A549 (cell line): ENCODE measurements around the gene AMY2B. TPM values are rescaled to one million over a fixed set of nuclear protein-coding genes. Genes with fewer than 3 reads are reported as not detected.

Experiments used
- ATAC-seq, 2 experiments: fragments of 200-7000 bp in 1 of 2; fragments of >200 bp in 1 of 2; cut with Nextera tagmentation in 1 of 2; cut with Tn5 transposase in 1 of 2; 3 replicates each; pipeline versions ENCODE4 v1.8.0 to v1.9.1; 2018 to 2020; ENCODE audit warnings: mild to moderate bottlenecking in 1 of 2, moderate library complexity in 1 of 2
- CTCF ChIA-PET: fragments of 300-600 bp; sonication (Branson Sonifier 250); formaldehyde crosslinking; extraction: SDS; loops from one replicate; lab custom pipeline; 2021; ENCODE audit warnings: antibody characterized with exemption, inconsistent platforms; lab: Yijun Ruan, JAX
- POLR2A ChIA-PET: fragments of 350-600 bp; formaldehyde crosslinking; extraction: SDS; loops from one replicate; lab custom pipeline; 2021; ENCODE audit warnings: antibody characterized with exemption, inconsistent platforms; lab: Yijun Ruan, JAX
- DNase-seq, 2 experiments: peaks; one replicate each; pipeline versions ENCODE4 v3.0.0 to v3.0.0-alpha.2; 2011 to 2016; ENCODE audit warnings: low read depth in 1 of 2, low spot score in 1 of 2
- FAIRE-seq: peaks from 2 replicates; lab custom pipeline; 2011; peaks lifted over from hg19 to GRCh38; lab: Jason Lieb, UNC
- H3K27ac ChIP-seq, 2 experiments: fragments of >200 bp; sonication (Bioruptor Twin); formaldehyde crosslinking; 3 replicates each; pipeline ENCODE4 v1.5.1; 2016 to 2017
- H3K4me1 ChIP-seq: fragments of >200 bp; sonication (Bioruptor Twin); formaldehyde crosslinking; 3 replicates; pipeline ENCODE4 v1.6.1; 2016
- H3K4me2 ChIP-seq: fragments of >200 bp; sonication (Bioruptor Twin); formaldehyde crosslinking; 3 replicates; pipeline ENCODE4 v1.6.1; 2016
- H3K4me3 ChIP-seq: fragments of >200 bp; sonication (Bioruptor Twin); formaldehyde crosslinking; 3 replicates; pipeline ENCODE4 v1.5.1; 2016
- H3K9me3 ChIP-seq: fragments of >200 bp; sonication (Bioruptor Twin); formaldehyde crosslinking; 3 replicates; pipeline ENCODE4 v1.6.1; 2016
- BHLHE40 ChIP-seq: IDR thresholded peaks from 2 replicates; pipeline ENCODE4 v1.6.1; 2012; ENCODE audit warnings: low read depth, low read length, inconsistent platforms
- CBX8 ChIP-seq: fragments of 200-600 bp; sonication (generic); IDR thresholded peaks from 2 replicates; pipeline ENCODE4 v1.6.1; 2016
- CEBPB ChIP-seq, 2 experiments: fragments of >200 bp in 1 of 2; sonication (Bioruptor Twin) in 1 of 2; formaldehyde crosslinking in 1 of 2; IDR thresholded peaks; 2 replicates each; pipeline ENCODE4 v1.6.1; 2012 to 2016
- CHD2 ChIP-seq: fragments of 150-350 bp; IDR thresholded peaks from 2 replicates; pipeline ENCODE4 v1.6.1; 2014; ENCODE audit warnings: low read length; ENCODE audit not compliant: partially characterized antibody
- EHF ChIP-seq: fragments of 250-450 bp; sonication (Bioruptor Pico); IDR thresholded peaks from 2 replicates; pipeline ENCODE4 v1.5.0; 2020; ENCODE audit warnings: mild to moderate bottlenecking
- FOSB ChIP-seq: fragments of 250-450 bp; sonication (Bioruptor Pico); IDR thresholded peaks from 2 replicates; pipeline ENCODE4 v1.5.0; 2020; ENCODE audit warnings: mild to moderate bottlenecking, moderate library complexity
- FOSL2 ChIP-seq, 2 experiments: fragments of 450-650 bp in 1 of 2; fragments of >200 bp in 1 of 2; sonication (Bioruptor Twin) in 1 of 2; formaldehyde crosslinking; IDR thresholded peaks; 2 replicates each; pipeline versions ENCODE4 v1.5.0 to v1.6.1; 2016 to 2020; ENCODE audit warnings: mild to moderate bottlenecking in 1 of 2, moderate library complexity in 1 of 2
- GATA3 ChIP-seq: IDR thresholded peaks from 2 replicates; pipeline ENCODE4 v1.6.1; 2012; ENCODE audit warnings: borderline replicate concordance
- HDAC2 ChIP-seq: fragments of 200-600 bp; sonication (generic); IDR thresholded peaks from 2 replicates; pipeline ENCODE4 v1.6.1; 2016
- HOXB5 ChIP-seq: fragments of 250-450 bp; sonication (Bioruptor Pico); IDR thresholded peaks from 2 replicates; pipeline ENCODE4 v1.5.0; 2020; ENCODE audit warnings: mild to moderate bottlenecking, moderate library complexity
- JUN ChIP-seq, 2 experiments: fragments of >200 bp; sonication (Bioruptor Twin); formaldehyde crosslinking; IDR thresholded peaks; 2 replicates in 1 of 2; 3 replicates in 1 of 2; pipeline ENCODE4 v1.6.1; 2016 to 2017
- JUNB ChIP-seq: fragments of >200 bp; sonication (Bioruptor Twin); formaldehyde crosslinking; IDR thresholded peaks from 2 replicates; pipeline ENCODE4 v1.6.1; 2016
- KDM1A ChIP-seq: fragments of 200-600 bp; sonication (generic); IDR thresholded peaks from 2 replicates; pipeline ENCODE4 v1.6.1; 2016; ENCODE audit warnings: low read depth, mild to moderate bottlenecking
- KDM5A ChIP-seq: fragments of 200-600 bp; sonication (generic); IDR thresholded peaks from 2 replicates; pipeline ENCODE4 v1.6.1; 2016; ENCODE audit warnings: antibody characterized with exemption, mild to moderate bottlenecking
- MYC ChIP-seq: IDR thresholded peaks from 2 replicates; pipeline ENCODE4 v1.6.1; 2012; ENCODE audit warnings: mild to moderate bottlenecking, inconsistent platforms, low read length, improper control_type of control experiment, borderline replicate concordance
- NPAS2 ChIP-seq: fragments of 250-450 bp; sonication (Bioruptor Pico); IDR thresholded peaks from 2 replicates; pipeline ENCODE4 v1.8.0; 2022; ENCODE audit warnings: mild to moderate bottlenecking, moderate library complexity, borderline replicate concordance
- NR3C1 ChIP-seq: fragments of >200 bp; sonication (Bioruptor Twin); formaldehyde crosslinking; IDR thresholded peaks from 3 replicates; pipeline ENCODE4 v1.6.1; 2017
- PHF8 ChIP-seq: fragments of 200-600 bp; sonication (generic); IDR thresholded peaks from 2 replicates; pipeline ENCODE4 v1.6.1; 2016; ENCODE audit warnings: low read depth, mild to moderate bottlenecking, antibody characterized with exemption, moderate library complexity, borderline replicate concordance
- RARB ChIP-seq: fragments of 250-450 bp; sonication (Bioruptor Pico); IDR thresholded peaks from 2 replicates; pipeline ENCODE4 v1.8.0; 2021; ENCODE audit warnings: mild to moderate bottlenecking, moderate library complexity
- TP53 ChIP-seq: fragments of 250-450 bp; sonication (Bioruptor Pico); IDR thresholded peaks from 2 replicates; pipeline ENCODE4 v1.5.0; 2021; ENCODE audit warnings: mild to moderate bottlenecking, moderate library complexity
- WGBS: methylation state at CpG from one replicate; pipeline ENCODE4 v1.1.6; 2017; ENCODE audit errors: missing lambda C conversion rate; 5-methylcytosine and 5-hydroxymethylcytosine counted together
- polyA plus RNA-seq, 4 experiments: library from polyadenylated mRNA; depleted of rRNA in 3 of 4; stranded (reverse); fragments of >200 nt; fragmentation: RNase III in 1 of 4; extraction: RNeasy Plus Mini Kit Qiagen cat#74134 plus additional on column Dnase treatment in 1 of 4; gene quantifications; 2 replicates in 3 of 4; 3 replicates in 1 of 4; pipeline ENCODE4 v1.2.3, GENCODE V29; 2011 to 2017
- TF ChIP-seq, protein P1 (sequence below): fragments of >200 bp; sonication (Bioruptor Twin); formaldehyde crosslinking; IDR thresholded peaks from 3 replicates; pipeline ENCODE4 v1.6.1; 2016
- TF ChIP-seq, protein P2 (sequence below): fragments of 450-650 bp; IDR thresholded peaks from 2 replicates; pipeline ENCODE4 v1.6.1; 2014; ENCODE audit warnings: antibody characterized with exemption
- TF ChIP-seq, protein P3 (sequence below): fragments of 250-450 bp; sonication (Bioruptor Pico); IDR thresholded peaks from 2 replicates; pipeline ENCODE4 v1.5.0; 2021; ENCODE audit warnings: mild to moderate bottlenecking, moderate library complexity, borderline replicate concordance
- TF ChIP-seq, protein P4 (sequence below): IDR thresholded peaks from 2 replicates; pipeline ENCODE4 v1.6.1; 2012; ENCODE audit warnings: low read depth, borderline replicate concordance
- TF ChIP-seq, protein P5 (sequence below): IDR thresholded peaks from 2 replicates; pipeline ENCODE4 v1.6.1; 2012
- TF ChIP-seq, protein P6 (sequence below): IDR thresholded peaks from 2 replicates; pipeline ENCODE4 v1.6.1; 2012

Gene AMY2B
- polyA plus RNA-seq, 2 of the 4 experiments (the other 2 are of a cell fraction): 1.7 to 3.0 TPM

DNA sequence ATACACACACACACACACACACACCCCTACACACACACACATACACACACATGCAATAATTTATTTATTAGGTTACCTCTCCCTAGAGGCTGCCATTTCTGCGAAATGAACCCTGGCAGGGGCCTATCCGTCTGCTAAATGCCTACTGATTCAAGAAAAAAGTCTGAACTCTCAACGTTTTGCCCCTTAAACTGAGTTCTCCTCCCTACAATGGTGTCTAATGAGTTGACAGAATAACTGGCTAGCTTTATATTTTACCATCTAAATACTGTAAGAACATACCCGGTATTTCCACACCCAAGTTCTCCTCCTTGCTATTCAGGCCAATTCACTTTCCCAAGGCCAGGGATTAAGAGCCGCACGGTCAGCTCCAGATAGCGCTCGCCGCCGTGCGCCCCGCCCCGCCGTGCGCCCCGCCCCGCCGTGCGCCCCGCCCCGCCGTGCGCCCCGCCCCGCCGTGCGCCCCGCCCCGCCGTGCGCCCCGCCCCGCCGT lies 46.2 kb upstream of the AMY2B start:
- DNase-seq (peak; percentile 4 to 38), ATAC-seq (peak; percentile 83 to 88), FAIRE-seq (no peak)
- H3K9me3 ChIP-seq: no peaks in the 10 kb centered on the region
- ChIA-PET CTCF (interaction anchor here (1.4 kb wide), 1 partner anchor 11 kb away, joined by 4 read pairs; no protein-coding TSS in a partner anchor), POLR2A (interaction anchor here (1.7 kb wide), 1 partner anchor 16 kb away, joined by 4 read pairs; no protein-coding TSS in a partner anchor)
- peak overlapping the region; percentile 51 to 70; a peak in 5 of 6 replicates for H3K27ac ChIP-seq
- WGBS: under 1% methylated on average over 26 of the region's 34 CpGs
- no peak for TF ChIP-seq MYC
- no peak for TF ChIP-seq RARB (CRISPR knock-in tag)
- TF ChIP-seq FOSL2 (IDR thresholded peaks at IDR 0.05): no peak
- no peak for TF ChIP-seq FOSL2 (CRISPR knock-in tag; IDR thresholded peaks at IDR 0.05)
- TF ChIP-seq GATA3: no peak
- TF ChIP-seq, protein P1, sequence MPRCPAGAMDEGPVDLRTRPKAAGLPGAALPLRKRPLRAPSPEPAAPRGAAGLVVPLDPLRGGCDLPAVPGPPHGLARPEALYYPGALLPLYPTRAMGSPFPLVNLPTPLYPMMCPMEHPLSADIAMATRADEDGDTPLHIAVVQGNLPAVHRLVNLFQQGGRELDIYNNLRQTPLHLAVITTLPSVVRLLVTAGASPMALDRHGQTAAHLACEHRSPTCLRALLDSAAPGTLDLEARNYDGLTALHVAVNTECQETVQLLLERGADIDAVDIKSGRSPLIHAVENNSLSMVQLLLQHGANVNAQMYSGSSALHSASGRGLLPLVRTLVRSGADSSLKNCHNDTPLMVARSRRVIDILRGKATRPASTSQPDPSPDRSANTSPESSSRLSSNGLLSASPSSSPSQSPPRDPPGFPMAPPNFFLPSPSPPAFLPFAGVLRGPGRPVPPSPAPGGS: no peak
- TF ChIP-seq, protein P2, sequence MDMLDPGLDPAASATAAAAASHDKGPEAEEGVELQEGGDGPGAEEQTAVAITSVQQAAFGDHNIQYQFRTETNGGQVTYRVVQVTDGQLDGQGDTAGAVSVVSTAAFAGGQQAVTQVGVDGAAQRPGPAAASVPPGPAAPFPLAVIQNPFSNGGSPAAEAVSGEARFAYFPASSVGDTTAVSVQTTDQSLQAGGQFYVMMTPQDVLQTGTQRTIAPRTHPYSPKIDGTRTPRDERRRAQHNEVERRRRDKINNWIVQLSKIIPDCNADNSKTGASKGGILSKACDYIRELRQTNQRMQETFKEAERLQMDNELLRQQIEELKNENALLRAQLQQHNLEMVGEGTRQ: no peak
- no peak for TF ChIP-seq NR3C1
- no peak; a peak in 1 of 5 replicates for TF ChIP-seq JUN (IDR thresholded peaks at IDR 0.05)
- no peak for TF ChIP-seq CBX8
- no peak for TF ChIP-seq KDM5A
- no peak for TF ChIP-seq KDM1A
- TF ChIP-seq EHF (CRISPR knock-in tag): no peak
- H3K4me2 ChIP-seq: peak overlapping the region; percentile 96
- peak overlapping the region; percentile 48 for H3K4me3 ChIP-seq
- H3K4me1 ChIP-seq: peaks cover 11% of the 10 kb centered on the region; the same call in 2 of the 3 replicates

DNA sequence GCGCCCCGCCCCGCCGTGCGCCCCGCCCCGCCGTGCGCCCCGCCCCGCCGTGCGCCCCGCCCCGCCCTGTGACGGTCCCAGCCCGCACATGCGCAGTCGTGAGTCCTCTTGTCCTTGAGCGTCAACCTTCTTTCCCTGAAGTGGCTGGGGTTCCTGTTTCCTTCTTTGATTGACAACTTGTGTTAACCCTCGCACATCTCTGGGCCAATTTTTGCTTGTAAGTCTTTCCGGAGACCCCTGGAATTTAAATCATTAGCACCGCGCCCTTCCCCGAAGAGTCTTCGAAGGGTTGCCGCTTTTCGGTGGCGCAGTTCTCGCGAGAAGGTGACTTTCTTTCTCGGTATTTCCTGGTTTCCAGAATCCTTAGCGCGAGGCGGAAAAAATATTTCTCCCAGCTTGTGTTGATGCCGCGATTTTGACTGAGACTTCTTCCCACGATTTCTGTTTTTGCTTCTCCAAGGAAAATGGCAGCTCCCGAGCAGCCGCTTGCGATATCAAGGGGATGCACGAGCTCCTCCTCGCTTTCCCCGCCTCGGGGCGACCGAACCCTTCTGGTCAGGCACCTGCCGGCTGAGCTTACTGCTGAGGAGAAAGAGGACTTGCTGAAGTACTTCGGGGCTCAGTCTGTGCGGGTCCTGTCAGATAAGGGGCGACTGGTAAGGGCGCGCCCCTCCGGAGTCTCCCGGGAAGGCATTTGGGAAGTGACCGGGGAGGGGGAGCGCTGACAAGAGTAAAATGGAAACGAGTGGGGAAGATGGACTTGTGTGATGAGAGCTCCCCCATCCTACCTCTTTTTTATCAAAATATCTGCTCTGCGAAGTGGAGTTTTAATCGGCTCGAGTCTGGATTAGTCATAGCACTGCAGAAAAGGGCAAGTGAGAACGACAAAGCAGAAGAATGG lies 45.5 kb upstream of the AMY2B start, which contains the start of gene RNPC3:
Gene RNPC3, plus strand, starts transcription at position 93 of the 901 bp plus-strand sequence. Its CDS starts 372 bp downstream, at position 465.
- DNase-seq (peak; percentile 25 to 84), ATAC-seq (peak; percentile 89 to 90), FAIRE-seq (no peak)
- CTCF ChIA-PET: interaction anchor here (1.4 kb wide), 1 partner anchor 11 kb away, joined by 4 read pairs; no protein-coding TSS in a partner anchor
- H3K4me1 ChIP-seq: peaks cover 11% of the 10 kb centered on the region; the same call in 2 of the 3 replicates
- peak within 1 kb of the TSS; percentile 96 for H3K4me2 ChIP-seq
- 1% methylated on average over 39 of the region's 62 CpGs for WGBS
- POLR2A ChIA-PET: interaction anchor here (0.7 to 1.7 kb wide), 3 partner anchors 15 to 652 kb away, joined by 3 to 6 read pairs (median 4); no protein-coding TSS in a partner anchor
- no peaks in the 10 kb centered on the region for H3K9me3 ChIP-seq
- H3K27ac ChIP-seq: peak within 1 kb of the TSS; percentile 88 to 93
- peak within 1 kb of the TSS; percentile 91 for H3K4me3 ChIP-seq
- TF ChIP-seq GATA3 (no peak), JUN (IDR thresholded peaks at IDR 0.05) (peak in 1 of 2 experiments; percentile 54; a peak in 2 of 5 replicates), BHLHE40 (no peak), NPAS2 (no peak), JUNB (no peak), CHD2 (peak; percentile 93), TP53 (CRISPR knock-in tag) (no peak), PHF8 (peak; percentile 36; the same call in 1 of the 2 replicates), HDAC2 (no peak), FOSB (CRISPR knock-in tag) (no peak), CEBPB (IDR thresholded peaks at IDR 0.05) (no peak), HOXB5 (CRISPR knock-in tag) (no peak)
- TF ChIP-seq, protein P3, sequence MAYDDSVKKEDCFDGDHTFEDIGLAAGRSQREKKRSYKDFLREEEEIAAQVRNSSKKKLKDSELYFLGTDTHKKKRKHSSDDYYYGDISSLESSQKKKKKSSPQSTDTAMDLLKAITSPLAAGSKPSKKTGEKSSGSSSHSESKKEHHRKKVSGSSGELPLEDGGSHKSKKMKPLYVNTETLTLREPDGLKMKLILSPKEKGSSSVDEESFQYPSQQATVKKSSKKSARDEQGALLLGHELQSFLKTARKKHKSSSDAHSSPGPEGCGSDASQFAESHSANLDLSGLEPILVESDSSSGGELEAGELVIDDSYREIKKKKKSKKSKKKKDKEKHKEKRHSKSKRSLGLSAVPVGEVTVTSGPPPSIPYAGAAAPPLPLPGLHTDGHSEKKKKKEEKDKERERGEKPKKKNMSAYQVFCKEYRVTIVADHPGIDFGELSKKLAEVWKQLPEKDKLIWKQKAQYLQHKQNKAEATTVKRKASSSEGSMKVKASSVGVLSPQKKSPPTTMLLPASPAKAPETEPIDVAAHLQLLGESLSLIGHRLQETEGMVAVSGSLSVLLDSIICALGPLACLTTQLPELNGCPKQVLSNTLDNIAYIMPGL (CRISPR knock-in tag): no peak
- TF ChIP-seq, protein P4, sequence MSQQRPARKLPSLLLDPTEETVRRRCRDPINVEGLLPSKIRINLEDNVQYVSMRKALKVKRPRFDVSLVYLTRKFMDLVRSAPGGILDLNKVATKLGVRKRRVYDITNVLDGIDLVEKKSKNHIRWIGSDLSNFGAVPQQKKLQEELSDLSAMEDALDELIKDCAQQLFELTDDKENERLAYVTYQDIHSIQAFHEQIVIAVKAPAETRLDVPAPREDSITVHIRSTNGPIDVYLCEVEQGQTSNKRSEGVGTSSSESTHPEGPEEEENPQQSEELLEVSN: peak; percentile 91
- TF ChIP-seq, protein P2: no peak
- TF ChIP-seq, protein P5, sequence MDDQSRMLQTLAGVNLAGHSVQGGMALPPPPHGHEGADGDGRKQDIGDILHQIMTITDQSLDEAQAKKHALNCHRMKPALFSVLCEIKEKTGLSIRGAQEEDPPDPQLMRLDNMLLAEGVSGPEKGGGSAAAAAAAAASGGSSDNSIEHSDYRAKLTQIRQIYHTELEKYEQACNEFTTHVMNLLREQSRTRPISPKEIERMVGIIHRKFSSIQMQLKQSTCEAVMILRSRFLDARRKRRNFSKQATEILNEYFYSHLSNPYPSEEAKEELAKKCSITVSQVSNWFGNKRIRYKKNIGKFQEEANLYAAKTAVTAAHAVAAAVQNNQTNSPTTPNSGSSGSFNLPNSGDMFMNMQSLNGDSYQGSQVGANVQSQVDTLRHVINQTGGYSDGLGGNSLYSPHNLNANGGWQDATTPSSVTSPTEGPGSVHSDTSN: no peak
- TF ChIP-seq, protein P6, sequence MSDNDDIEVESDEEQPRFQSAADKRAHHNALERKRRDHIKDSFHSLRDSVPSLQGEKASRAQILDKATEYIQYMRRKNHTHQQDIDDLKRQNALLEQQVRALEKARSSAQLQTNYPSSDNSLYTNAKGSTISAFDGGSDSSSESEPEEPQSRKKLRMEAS: peak; percentile 54
